Mucosa of stomach (tissue), 1 donor: ENCODE results near the gene ZNF407.

Experiments used
- H3K27me3 ChIP-seq: one replicate; pipeline ENCODE4 v1.7.0; 2013; ENCODE audit warnings: mild to moderate bottlenecking, low read length; ENCODE audit not compliant: control insufficient read depth, insufficient read depth
- H3K36me3 ChIP-seq: one replicate; pipeline ENCODE4 v1.7.0; 2013; ENCODE audit warnings: low read length; ENCODE audit not compliant: control insufficient read depth, insufficient read depth
- H3K4me1 ChIP-seq: one replicate; pipeline ENCODE4 v1.7.0; 2013; ENCODE audit warnings: mild to moderate bottlenecking, low read length; ENCODE audit not compliant: control insufficient read depth, insufficient read depth
- H3K4me3 ChIP-seq: one replicate; pipeline ENCODE4 v1.7.0; 2013; ENCODE audit warnings: low read length
- H3K9ac ChIP-seq: one replicate; pipeline ENCODE4 v1.7.0; 2013; ENCODE audit warnings: mild to moderate bottlenecking, low read length, moderate library complexity
- H3K9me3 ChIP-seq: one replicate; pipeline ENCODE4 v1.7.0; 2013; ENCODE audit warnings: mild to moderate bottlenecking, low read length, moderate library complexity; ENCODE audit not compliant: control insufficient read depth
- donor health status: Pancreatic carcinoma.

The ZNF407 gene

GRCh38 chr18:75041586-75041985 lies 443.9 kb downstream of the ZNF407 start:
- H3K27me3 ChIP-seq, result no peaks in the 10 kb centered on the region
- no peak overlapping the region for H3K4me3 ChIP-seq
- no peaks in the 10 kb centered on the region for H3K4me1 ChIP-seq

GRCh38 chr18:75043478-75043877 lies 445.8 kb downstream of the ZNF407 start:
- Histone ChIP-seq H3K36me3 (no peaks in the 10 kb centered on the region), H3K9me3 (no peaks in the 10 kb centered on the region), H3K4me1 (no peaks in the 10 kb centered on the region), H3K27me3 (no peaks in the 10 kb centered on the region), H3K4me3 (no peak overlapping the region), H3K9ac (no peak overlapping the region)

More at GRCh38 chr18:75041586-75041985, 443.9 kb downstream of the ZNF407 start:
- Histone ChIP-seq H3K9me3 (no peaks in the 10 kb centered on the region), H3K9ac (no peak overlapping the region), H3K36me3 (no peaks in the 10 kb centered on the region)

GRCh38 chr18:75044296-75044695 lies 446.6 kb downstream of the ZNF407 start:
- H3K36me3 ChIP-seq, result no peaks in the 10 kb centered on the region
- no peaks in the 10 kb centered on the region for H3K9me3 ChIP-seq
- H3K27me3 ChIP-seq, result no peaks in the 10 kb centered on the region
- no peaks in the 10 kb centered on the region for H3K4me1 ChIP-seq
- H3K9ac ChIP-seq, result no peak overlapping the region
- H3K4me3 ChIP-seq, result no peak overlapping the region

GRCh38 chr18:75044791-75045190 lies 447.1 kb downstream of the ZNF407 start:
- Histone ChIP-seq H3K36me3 (no peaks in the 10 kb centered on the region), H3K9me3 (no peaks in the 10 kb centered on the region), H3K4me3 (no peak overlapping the region), H3K4me1 (no peaks in the 10 kb centered on the region), H3K9ac (no peak overlapping the region), H3K27me3 (no peaks in the 10 kb centered on the region)

- Histone ChIP-seq H3K9ac (no peak overlapping the region), H3K4me1 (no peaks in the 10 kb centered on the region)
These were observed 447.6 kb downstream of the ZNF407 start for GRCh38 chr18:75045272-75045671.

GRCh38 chr18:75047240-75047961 lies 449.7 kb downstream of the ZNF407 start:
- Histone ChIP-seq H3K9ac (no peak overlapping the region), H3K36me3 (no peaks in the 10 kb centered on the region), H3K4me3 (no peak overlapping the region), H3K4me1 (no peaks in the 10 kb centered on the region), H3K27me3 (no peaks in the 10 kb centered on the region), H3K9me3 (no peaks in the 10 kb centered on the region)

More at GRCh38 chr18:75045272-75045671, 447.6 kb downstream of the ZNF407 start:
- Histone ChIP-seq H3K36me3 (no peaks in the 10 kb centered on the region), H3K27me3 (no peaks in the 10 kb centered on the region), H3K9me3 (no peaks in the 10 kb centered on the region), H3K4me3 (no peak overlapping the region)

- no peaks in the 10 kb centered on the region for H3K4me1 ChIP-seq
- no peak overlapping the region for H3K4me3 ChIP-seq
- no peak overlapping the region for H3K9ac ChIP-seq
- H3K36me3 ChIP-seq, result no peaks in the 10 kb centered on the region
- H3K9me3 ChIP-seq, result no peaks in the 10 kb centered on the region
- no peaks in the 10 kb centered on the region for H3K27me3 ChIP-seq
These were observed 451.2 kb downstream of the ZNF407 start for GRCh38 chr18:75048776-75049454.

GRCh38 chr18:75049455-75049789 lies 451.8 kb downstream of the ZNF407 start:
- no peaks in the 10 kb centered on the region for H3K36me3 ChIP-seq
- no peak overlapping the region for H3K9ac ChIP-seq
- no peaks in the 10 kb centered on the region for H3K4me1 ChIP-seq
- no peaks in the 10 kb centered on the region for H3K27me3 ChIP-seq
- no peak overlapping the region for H3K4me3 ChIP-seq
- no peaks in the 10 kb centered on the region for H3K9me3 ChIP-seq

- Histone ChIP-seq H3K36me3 (no peaks in the 10 kb centered on the region), H3K4me1 (no peaks in the 10 kb centered on the region), H3K9ac (no peak overlapping the region), H3K9me3 (no peaks in the 10 kb centered on the region), H3K27me3 (no peaks in the 10 kb centered on the region), H3K4me3 (no peak overlapping the region)
These were observed 454.1 kb downstream of the ZNF407 start for GRCh38 chr18:75051757-75052156.

GRCh38 chr18:75052475-75052874 lies 454.8 kb downstream of the ZNF407 start:
- Histone ChIP-seq H3K27me3 (no peaks in the 10 kb centered on the region), H3K4me3 (no peak overlapping the region), H3K9ac (no peak overlapping the region), H3K36me3 (no peaks in the 10 kb centered on the region), H3K9me3 (no peaks in the 10 kb centered on the region), H3K4me1 (no peaks in the 10 kb centered on the region)

- H3K4me3 ChIP-seq, result no peak overlapping the region
- H3K9ac ChIP-seq, result no peak overlapping the region
- no peaks in the 10 kb centered on the region for H3K36me3 ChIP-seq
- no peaks in the 10 kb centered on the region for H3K4me1 ChIP-seq
- no peaks in the 10 kb centered on the region for H3K27me3 ChIP-seq
- H3K9me3 ChIP-seq, result no peaks in the 10 kb centered on the region
These were observed 455.5 kb downstream of the ZNF407 start for GRCh38 chr18:75053028-75053629.

GRCh38 chr18:75054046-75054445 lies 456.4 kb downstream of the ZNF407 start:
- no peak overlapping the region for H3K4me3 ChIP-seq
- H3K4me1 ChIP-seq, result no peaks in the 10 kb centered on the region
- no peak overlapping the region for H3K9ac ChIP-seq
- no peaks in the 10 kb centered on the region for H3K9me3 ChIP-seq
- H3K36me3 ChIP-seq, result no peaks in the 10 kb centered on the region
- no peaks in the 10 kb centered on the region for H3K27me3 ChIP-seq
